ENCODE results near the gene KMT2B.

KMT2B gene

GRCh38 chr19:35717665-35718344, at the start of gene KMT2B:
KMT2B (plus strand) TSS chr19:35718003; CDS start chr19:35718019, 16 bp downstream.
- peak within 1 kb of the TSS; percentile 89 for H3K4me3 ChIP-seq (ENCODE audit: low read depth, low read length)
- no peak for TF ChIP-seq CTCF (IDR thresholded peaks at IDR 0.05; ENCODE audit: low read depth, low read length)

- TF ChIP-seq CTCF (IDR thresholded peaks at IDR 0.05; ENCODE audit: low read depth, low read length), result no peak
- no peak overlapping the region for H3K4me3 ChIP-seq (ENCODE audit: low read depth, low read length)
Measured at GRCh38 chr19:35669566-35669965, 48.2 kb upstream of the KMT2B start.

GRCh38 chr19:35669974-35670373, 47.8 kb upstream of the KMT2B start:
- no peak overlapping the region for H3K4me3 ChIP-seq (ENCODE audit: low read depth, low read length)
- TF ChIP-seq CTCF (IDR thresholded peaks at IDR 0.05; ENCODE audit: low read depth, low read length), result no peak

- no peak for TF ChIP-seq CTCF (IDR thresholded peaks at IDR 0.05; ENCODE audit: low read depth, low read length)
- H3K4me3 ChIP-seq (ENCODE audit: low read depth, low read length), result no peak overlapping the region
Measured at GRCh38 chr19:35670686-35671085, 47.1 kb upstream of the KMT2B start.

- no peak for TF ChIP-seq CTCF (IDR thresholded peaks at IDR 0.05; ENCODE audit: low read depth, low read length)
- no peak overlapping the region for H3K4me3 ChIP-seq (ENCODE audit: low read depth, low read length)
Measured at GRCh38 chr19:35671818-35672217, 46.0 kb upstream of the KMT2B start.

GRCh38 chr19:35673121-35673804, 44.5 kb upstream of the KMT2B start:
- TF ChIP-seq CTCF (IDR thresholded peaks at IDR 0.05; ENCODE audit: low read depth, low read length), result no peak
- peak overlapping the region; percentile 30 for H3K4me3 ChIP-seq (ENCODE audit: low read depth, low read length)

GRCh38 chr19:35675589-35676140, 42.1 kb upstream of the KMT2B start:
- no peak overlapping the region for H3K4me3 ChIP-seq (ENCODE audit: low read depth, low read length)
- no peak for TF ChIP-seq CTCF (IDR thresholded peaks at IDR 0.05; ENCODE audit: low read depth, low read length)

Measured in WI38 (cell line).